GM11168 (cell line): ENCODE measurements around the gene LNPK.
"Not testable (repeated sequence)": the region's sequence is repeated elsewhere in the genome, so short reads cannot be mapped to it uniquely, and the experiment has no call there.

Experiments
- in situ Hi-C: fragments of 300-500 bp; cut with MboI; formaldehyde crosslinking; loops from one replicate; pipeline ENCODE4 v1.12.0; 2022; ENCODE audit warnings: low sequenced_read_pairs; ENCODE audit not compliant: unreplicated experiment

The LNPK gene, protein sequence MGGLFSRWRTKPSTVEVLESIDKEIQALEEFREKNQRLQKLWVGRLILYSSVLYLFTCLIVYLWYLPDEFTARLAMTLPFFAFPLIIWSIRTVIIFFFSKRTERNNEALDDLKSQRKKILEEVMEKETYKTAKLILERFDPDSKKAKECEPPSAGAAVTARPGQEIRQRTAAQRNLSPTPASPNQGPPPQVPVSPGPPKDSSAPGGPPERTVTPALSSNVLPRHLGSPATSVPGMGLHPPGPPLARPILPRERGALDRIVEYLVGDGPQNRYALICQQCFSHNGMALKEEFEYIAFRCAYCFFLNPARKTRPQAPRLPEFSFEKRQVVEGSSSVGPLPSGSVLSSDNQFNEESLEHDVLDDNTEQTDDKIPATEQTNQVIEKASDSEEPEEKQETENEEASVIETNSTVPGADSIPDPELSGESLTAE

DNA sequence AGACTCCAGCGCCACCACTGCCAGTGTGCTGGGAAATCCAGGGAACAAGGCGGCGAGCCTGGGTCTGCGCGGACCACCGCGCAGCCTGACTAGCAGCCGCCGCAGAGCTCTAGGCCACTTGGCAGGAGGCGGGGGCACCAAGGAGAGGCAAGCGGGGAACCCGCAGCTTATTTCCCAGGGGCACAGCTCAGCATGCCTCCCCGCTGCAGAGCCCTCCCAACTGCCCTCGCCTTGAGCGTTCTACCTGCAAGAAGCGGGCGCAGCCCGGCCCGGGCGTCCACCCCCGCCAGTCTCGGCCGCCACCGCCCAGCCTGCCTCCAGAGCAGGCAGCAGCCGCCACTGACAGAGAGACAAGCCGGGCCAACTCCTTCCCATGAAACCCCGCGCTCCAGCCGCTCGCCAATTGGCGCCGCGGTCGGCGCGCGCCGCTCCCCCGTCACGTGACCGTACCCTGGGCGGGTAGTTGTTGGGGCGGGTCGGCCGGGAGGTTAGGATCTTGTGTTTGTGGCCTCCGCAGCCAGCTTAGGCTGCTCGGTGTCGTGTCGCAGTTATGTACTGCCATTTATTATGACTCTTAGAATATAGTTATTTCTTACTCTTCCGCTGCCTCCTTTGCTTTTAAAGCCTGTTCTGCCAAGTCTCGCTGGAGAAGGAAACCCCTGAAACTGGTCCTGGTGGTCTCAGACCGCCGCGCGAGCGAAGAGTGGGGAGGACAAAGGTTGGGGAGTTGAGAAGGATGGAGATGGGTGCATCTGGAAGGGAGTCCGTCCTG is at the start of gene LNPK:
LNPK (minus strand) TSS at position 352 of the 772 bp plus-strand sequence. CDS start 6,683 bp downstream, outside the sequence.
- in situ Hi-C loops = no loop called here

- in situ Hi-C loops = no loop called here
Observed at GRCh38 chr2:176039375-176039774, 37.3 kb upstream of the LNPK start.

DNA sequence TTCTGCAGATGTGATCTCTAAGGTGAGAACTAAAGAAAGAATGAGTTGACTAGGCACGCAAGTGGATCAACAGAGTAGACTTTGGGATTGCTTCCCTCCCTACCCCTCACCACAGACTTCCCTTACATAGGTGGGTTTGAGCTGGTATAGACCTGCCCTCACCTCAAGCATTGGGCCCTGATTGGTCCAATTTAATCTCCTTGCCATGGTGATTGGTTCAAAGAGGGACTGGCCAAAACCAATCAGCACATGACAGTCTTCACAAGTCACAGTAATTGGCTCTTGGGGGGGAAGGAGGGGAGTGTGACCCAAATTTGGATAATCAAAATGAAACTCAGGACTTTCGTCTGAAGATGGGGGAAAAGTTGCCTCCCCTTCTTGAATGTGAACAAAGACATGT is 36.6 kb upstream of the LNPK start:
- in situ Hi-C loops = no loop called here

DNA sequence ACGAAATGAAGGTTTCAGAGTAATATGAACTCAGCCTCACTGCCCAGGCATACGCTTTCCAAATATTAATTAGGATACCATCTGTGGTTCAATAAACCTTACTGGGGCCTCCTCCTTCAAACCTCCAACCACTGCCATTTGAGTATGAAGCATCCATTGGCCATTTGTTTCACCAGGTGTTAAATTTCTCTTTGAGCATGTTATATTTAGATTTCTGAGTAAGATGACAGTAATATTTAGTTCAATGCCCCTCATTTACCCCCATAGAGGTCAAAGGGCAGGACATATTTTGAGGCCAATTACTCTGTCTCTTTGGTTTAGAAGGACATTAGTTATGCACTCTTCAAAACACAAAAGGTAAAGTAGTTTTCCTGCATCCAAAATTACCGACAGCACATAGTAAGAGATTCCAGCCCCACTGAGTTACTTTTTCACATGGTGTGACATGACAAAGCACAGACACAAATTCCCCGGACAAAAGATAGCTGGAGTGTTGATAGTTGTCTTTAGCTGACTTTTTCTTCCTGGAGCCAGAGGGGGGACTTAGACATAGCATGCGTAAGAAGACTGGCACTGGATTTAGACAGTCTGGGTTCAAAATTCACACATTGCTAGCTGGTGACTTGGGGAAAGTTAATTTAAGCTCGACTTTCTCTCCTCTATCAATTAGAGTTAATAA is 33.1 kb upstream of the LNPK start:
- in situ Hi-C loops = no loop called here

GRCh38 chr2:176027806-176028205 is 25.7 kb upstream of the LNPK start:
- in situ Hi-C loops = no loop called here

- in situ Hi-C loops = no loop called here
Observed at GRCh38 chr2:176025932-176026331, 23.9 kb upstream of the LNPK start.

GRCh38 chr2:176024083-176024482 is 22.0 kb upstream of the LNPK start:
- in situ Hi-C loops = no loop called here

DNA sequence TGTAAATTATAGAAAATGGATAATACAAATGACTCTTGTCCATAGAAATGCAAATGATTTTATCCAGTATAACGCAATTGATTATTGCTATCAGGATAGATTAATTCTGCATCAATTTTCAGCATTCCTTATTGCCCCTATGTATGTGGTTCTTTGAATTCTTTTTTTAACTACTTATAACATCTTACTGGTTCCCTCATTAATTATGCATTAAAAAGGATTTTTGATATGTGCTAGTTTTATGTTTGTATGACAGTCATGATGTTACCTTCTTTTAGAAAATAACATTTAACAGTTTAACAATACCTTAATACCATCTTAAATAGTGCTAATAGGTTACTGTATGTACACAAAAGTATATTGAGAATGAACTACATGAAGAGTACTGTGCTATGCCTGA is 20.0 kb upstream of the LNPK start:
- in situ Hi-C loops = no loop called here

GRCh38 chr2:176020400-176020799 is 18.3 kb upstream of the LNPK start:
- in situ Hi-C loops = no loop called here

DNA sequence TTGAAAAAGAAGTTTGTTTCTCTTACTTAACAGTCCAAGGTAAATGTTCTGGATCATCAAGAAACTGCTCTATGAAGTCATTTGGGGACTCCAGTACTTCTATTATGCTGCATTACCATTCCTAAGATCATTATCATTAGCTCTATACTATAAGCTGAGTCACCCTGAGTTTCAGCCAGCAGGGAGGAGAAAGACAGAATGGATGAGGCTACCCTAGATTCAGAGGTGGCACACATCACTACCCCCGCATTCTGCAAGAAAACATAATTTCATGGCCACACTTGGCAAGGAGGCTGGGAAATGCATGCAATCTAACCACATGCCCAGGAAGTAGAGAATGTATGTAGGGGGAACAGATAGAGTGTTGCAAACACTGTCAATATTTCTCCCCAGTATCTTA is 16.6 kb upstream of the LNPK start:
- in situ Hi-C loops = no loop called here

DNA sequence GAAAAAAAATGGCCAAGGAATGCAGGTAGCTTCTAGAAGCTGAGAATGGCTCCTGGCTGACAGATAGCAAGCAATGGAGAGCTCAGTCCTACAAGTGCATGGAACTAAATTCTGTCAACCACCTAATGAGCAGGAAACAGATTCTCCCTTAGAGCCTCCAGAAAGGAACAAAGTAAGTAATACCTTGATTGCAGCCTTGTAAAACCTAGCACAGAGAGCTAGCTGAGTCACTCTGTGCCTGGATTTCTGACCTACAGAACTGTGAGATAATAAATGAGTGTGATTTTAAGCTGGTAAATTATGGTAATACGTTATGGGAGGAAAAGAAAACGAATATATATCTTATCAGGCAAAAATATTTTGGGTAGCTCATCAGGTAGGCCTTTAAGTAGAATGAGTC is 7.4 kb upstream of the LNPK start:
- in situ Hi-C loops = no loop called here

DNA sequence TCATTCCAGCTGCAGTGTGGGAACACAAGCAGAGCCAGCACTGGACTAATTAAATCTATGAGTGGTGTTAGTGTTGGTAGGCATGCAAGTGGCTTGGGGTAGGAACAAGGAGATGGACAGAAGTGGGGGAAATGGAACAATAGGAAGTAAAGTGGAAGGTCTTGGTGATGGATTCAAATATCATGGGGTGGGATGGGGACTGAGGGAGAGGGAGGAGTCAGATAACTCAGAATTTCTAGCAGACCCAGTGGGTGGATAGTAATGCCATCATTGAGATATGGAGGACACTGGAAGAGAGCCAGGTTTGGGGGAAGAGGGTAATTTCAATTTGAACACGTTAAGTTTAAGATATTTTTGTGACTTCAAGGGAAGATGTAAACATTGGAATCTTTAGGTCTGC is 2.9 kb upstream of the LNPK start:
- in situ Hi-C loops = no loop called here

DNA sequence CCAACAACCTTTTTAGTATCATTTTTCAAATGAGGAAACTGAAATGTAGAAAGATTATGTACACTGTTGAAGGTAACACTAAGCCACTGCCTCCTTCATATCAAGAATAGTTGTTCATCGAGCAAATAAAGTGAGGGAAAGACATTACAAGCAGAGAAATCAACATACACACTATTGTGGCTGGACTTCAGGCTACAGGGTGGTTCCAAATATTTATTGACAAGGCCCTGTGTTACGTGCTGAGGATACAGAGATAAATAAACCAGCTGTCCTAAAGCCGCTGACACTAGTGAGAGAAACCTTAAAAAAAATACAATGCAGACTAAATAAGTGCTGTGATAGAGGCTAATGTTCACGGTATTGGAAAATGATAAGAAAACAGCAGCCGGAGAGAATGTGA is 1.9 kb upstream of the LNPK start:
- in situ Hi-C loops = no loop called here

- in situ Hi-C loops = no loop called here
Observed at GRCh38 chr2:176002688-176003210, 682 bp upstream of the LNPK start.

GRCh38 chr2:176001281-176001915 is 669 bp downstream of the LNPK start:
- in situ Hi-C loops = no loop called here

DNA sequence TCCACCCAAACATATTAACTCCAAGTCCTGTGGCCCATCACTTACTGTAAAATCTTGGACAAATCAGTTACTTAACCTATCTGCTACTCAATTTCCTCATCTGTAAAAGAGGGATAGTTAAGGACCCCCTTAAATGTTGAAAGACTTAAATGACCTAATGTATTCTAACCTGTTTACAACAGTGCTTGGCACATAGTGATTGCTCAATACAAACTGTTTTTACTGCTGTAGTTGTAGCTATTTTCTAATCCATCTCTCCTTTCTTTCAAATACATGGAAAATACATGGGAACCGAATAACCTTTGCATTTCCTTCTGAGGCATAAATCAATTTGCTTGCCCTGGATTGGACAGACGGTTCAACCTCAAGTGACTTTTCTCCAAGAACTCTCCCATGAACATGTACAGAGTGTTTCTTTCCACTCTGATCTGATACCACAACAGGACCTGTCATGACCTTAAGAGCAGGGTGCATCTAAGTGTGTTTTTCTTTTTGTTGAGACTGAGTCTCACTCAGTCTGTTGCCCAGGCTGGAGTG is 2.7 kb downstream of the LNPK start:
- in situ Hi-C loops = no loop called here

GRCh38 chr2:175990099-175990498 is 12.0 kb downstream of the LNPK start:
- in situ Hi-C loops = no loop called here

DNA sequence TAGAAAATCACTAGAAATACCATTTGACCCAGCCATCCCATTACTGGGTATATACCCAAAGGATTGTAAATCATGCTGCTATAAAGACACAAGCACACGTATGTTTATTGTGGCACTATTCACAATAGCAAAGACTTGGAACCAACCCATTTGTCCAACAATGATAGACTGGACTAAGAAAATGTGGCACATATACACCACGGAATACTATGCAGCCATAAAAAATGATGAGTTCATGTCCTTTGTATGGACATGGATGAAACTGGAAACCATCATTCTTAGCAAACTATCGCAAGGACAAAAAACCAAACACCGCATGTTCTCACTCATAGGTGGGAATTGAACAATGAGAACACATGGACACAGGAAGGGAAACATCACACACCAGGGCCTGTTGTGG is 14.9 kb downstream of the LNPK start:
- in situ Hi-C loops = not testable (repeated sequence)

DNA sequence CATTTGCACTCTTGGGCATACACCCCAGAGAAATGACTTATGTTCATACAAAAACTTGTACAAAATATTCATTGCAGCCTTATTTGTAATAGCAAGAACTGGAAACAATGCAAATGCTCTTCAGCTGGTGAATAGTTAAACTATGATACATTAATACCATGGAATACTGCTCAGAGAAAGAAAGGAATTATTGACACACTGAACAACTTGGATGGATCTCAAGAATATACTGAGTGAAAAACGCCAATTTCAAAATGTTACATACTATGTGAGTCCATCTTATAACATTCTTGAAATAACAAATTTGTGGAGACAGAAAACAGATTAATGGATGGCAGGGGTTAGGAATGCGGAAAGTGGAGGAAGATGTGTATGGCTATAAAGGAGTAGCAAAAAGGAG is 17.2 kb downstream of the LNPK start:
- in situ Hi-C loops = no loop called here

GRCh38 chr2:175981551-175981950 is 20.5 kb downstream of the LNPK start:
- in situ Hi-C loops = no loop called here
